IMR-90 (cell line): ENCODE measurements around the gene AGBL1. TPM values are rescaled to one million over a fixed set of nuclear protein-coding genes. Genes with fewer than 3 reads are reported as not detected.

ENCODE experiments used
- ATAC-seq: fragments of 200-7000 bp; cut with Tn5 transposase; 2 replicates; pipeline ENCODE4 v1.9.1; 2020; ENCODE audit warnings: low read depth, mild to moderate bottlenecking, moderate library complexity
- BruUV-seq: library from RNA; stranded (reverse); fragments of 400-500 nt; replicated peaks from 2 replicates; lab custom pipeline; 2021; lab: Mats Ljungman, UMichigan
- CTCF ChIA-PET: fragments of 300-600 bp; formaldehyde crosslinking; extraction: SDS; loops from one replicate; lab custom pipeline; 2021; ENCODE audit warnings: antibody characterized with exemption; lab: Yijun Ruan, JAX
- POLR2A ChIA-PET: fragments of 300-600 bp; sonication (Branson Sonifier 250); formaldehyde crosslinking; loops from one replicate; lab custom pipeline; 2022; ENCODE audit warnings: antibody characterized with exemption; ENCODE audit not compliant: unreplicated experiment; lab: Charles Lee
- DNase-seq: peaks from one replicate; pipeline ENCODE4 v3.0.0; 2013
- H2AFZ ChIP-seq: replicated peaks from 2 replicates; pipeline ENCODE3; 2013; ENCODE audit warnings: low read length, mild to moderate bottlenecking; ENCODE audit not compliant: poor library complexity
- H2AK5ac ChIP-seq: 2 replicates; pipeline ENCODE4 v1.6.1; 2013; ENCODE audit warnings: low read depth, low read length, inconsistent platforms
- H2AK9ac ChIP-seq: replicated peaks from 2 replicates; pipeline ENCODE3; 2013; ENCODE audit warnings: mild to moderate bottlenecking, low read depth, low read length, moderate library complexity; ENCODE audit not compliant: poor library complexity
- H2BK120ac ChIP-seq: 2 replicates; pipeline ENCODE4 v1.6.1; 2013; ENCODE audit warnings: low read depth, low read length, inconsistent platforms
- H2BK15ac ChIP-seq: 3 replicates; pipeline ENCODE4 v1.6.1; 2013; ENCODE audit warnings: low read depth, low read length, inconsistent platforms
- H2BK20ac ChIP-seq: 2 replicates; pipeline ENCODE4 v1.6.1; 2013; ENCODE audit warnings: low read depth, mild to moderate bottlenecking, inconsistent platforms, low read length, moderate library complexity
- H2BK5ac ChIP-seq: 2 replicates; pipeline ENCODE4 v1.6.1; 2013; ENCODE audit warnings: mild to moderate bottlenecking, low read depth, low read length, inconsistent platforms; ENCODE audit not compliant: poor library complexity, severe bottlenecking
- H3K14ac ChIP-seq: replicated peaks from 2 replicates; pipeline ENCODE4 v1.6.1; 2013; ENCODE audit warnings: low read depth, low read length, inconsistent platforms
- H3K18ac ChIP-seq: 2 replicates; pipeline ENCODE4 v1.6.1; 2013; ENCODE audit warnings: low read depth, low read length, control low read depth
- H3K23ac ChIP-seq: 2 replicates; pipeline ENCODE4 v1.6.1; 2013; ENCODE audit warnings: low read depth, low read length, inconsistent platforms
- H3K27ac ChIP-seq: 2 replicates; pipeline ENCODE4 v1.5.1; 2013; ENCODE audit warnings: mild to moderate bottlenecking, control low read depth, low read length; ENCODE audit not compliant: insufficient read depth
- H3K27me3 ChIP-seq: 2 replicates; pipeline ENCODE4 v1.6.1; 2013; ENCODE audit warnings: low read length; ENCODE audit not compliant: control insufficient read depth, insufficient read depth
- H3K36me3 ChIP-seq: 2 replicates; pipeline ENCODE4 v1.6.1; 2013; ENCODE audit warnings: low read length, mixed read lengths; ENCODE audit not compliant: control insufficient read depth, insufficient read depth
- H3K4ac ChIP-seq: 2 replicates; pipeline ENCODE4 v1.6.1; 2013; ENCODE audit warnings: low read depth, low read length, inconsistent platforms
- H3K4me1 ChIP-seq: 2 replicates; pipeline ENCODE4 v1.6.1; 2013; ENCODE audit warnings: low read length, mixed read lengths; ENCODE audit not compliant: control insufficient read depth, insufficient read depth
- H3K4me2 ChIP-seq: 2 replicates; pipeline ENCODE4 v1.6.1; 2013; ENCODE audit warnings: low read depth, mild to moderate bottlenecking, control low read depth, low read length, moderate library complexity
- H3K4me3 ChIP-seq: 2 replicates; pipeline ENCODE4 v1.5.1; 2013; ENCODE audit warnings: low read depth, mild to moderate bottlenecking, control low read depth, low read length, moderate library complexity; ENCODE audit not compliant: insufficient read depth
- H3K56ac ChIP-seq: 2 replicates; pipeline ENCODE4 v1.6.1; 2013; ENCODE audit warnings: low read length, inconsistent platforms; ENCODE audit not compliant: insufficient read depth; ENCODE audit errors: extremely low read depth
- H3K79me1 ChIP-seq, 2 experiments: 2 replicates each; pipeline ENCODE4 v1.6.1; 2013; ENCODE audit warnings: low read length in 2 of 2, inconsistent platforms in 1 of 2, low read depth in 1 of 2
- H3K9ac ChIP-seq: 2 replicates; pipeline ENCODE4 v1.6.1; 2013; ENCODE audit warnings: low read depth, low read length, control low read depth
- H3K9me1 ChIP-seq: 2 replicates; pipeline ENCODE4 v1.6.1; 2013; ENCODE audit warnings: low read length, inconsistent platforms; ENCODE audit not compliant: insufficient read depth
- H3K9me3 ChIP-seq: 2 replicates; pipeline ENCODE4 v1.6.1; 2013; ENCODE audit warnings: low read length; ENCODE audit not compliant: control insufficient read depth, insufficient read depth
- H4K20me1 ChIP-seq: 2 replicates; pipeline ENCODE4 v1.6.1; 2013; ENCODE audit warnings: low read length, inconsistent platforms; ENCODE audit not compliant: insufficient read depth
- H4K5ac ChIP-seq: 2 replicates; pipeline ENCODE4 v1.6.1; 2013; ENCODE audit warnings: mild to moderate bottlenecking, low read depth, low read length, control low read depth
- H4K8ac ChIP-seq, 2 experiments: 2 replicates each; pipeline ENCODE4 v1.6.1; 2013; ENCODE audit warnings: low read depth in 2 of 2, low read length in 2 of 2, control low read depth in 1 of 2, inconsistent platforms in 1 of 2
- H4K91ac ChIP-seq: 2 replicates; pipeline ENCODE4 v1.6.1; 2013; ENCODE audit warnings: low read depth, low read length, inconsistent platforms; ENCODE audit not compliant: insufficient read depth
- BHLHE40 ChIP-seq: fragments of 150-350 bp; IDR thresholded peaks from 2 replicates; pipeline ENCODE4 v1.6.1; 2016; ENCODE audit warnings: mild to moderate bottlenecking, low read depth, low read length
- CEBPB ChIP-seq: IDR thresholded peaks from 2 replicates; pipeline ENCODE4 v1.6.1; 2012; ENCODE audit warnings: low read depth, low read length, improper control_type of control experiment
- CHD1 ChIP-seq: IDR thresholded peaks from 2 replicates; pipeline ENCODE4 v1.6.1; 2012; ENCODE audit warnings: low read depth, low read length, improper control_type of control experiment
- FOS ChIP-seq: fragments of 150-350 bp; IDR thresholded peaks from 2 replicates; pipeline ENCODE4 v1.6.1; 2016; ENCODE audit warnings: low read depth, low read length
- MAFK ChIP-seq: IDR thresholded peaks from 2 replicates; pipeline ENCODE4 v1.6.1; 2012; ENCODE audit warnings: low read depth, low read length, improper control_type of control experiment
- MAZ ChIP-seq: IDR thresholded peaks from 2 replicates; pipeline ENCODE4 v1.6.1; 2012; ENCODE audit warnings: low read depth, mild to moderate bottlenecking, low read length, improper control_type of control experiment, moderate library complexity, borderline replicate concordance
- MXI1 ChIP-seq: IDR thresholded peaks from 2 replicates; pipeline ENCODE4 v1.6.1; 2012; ENCODE audit warnings: low read depth, mild to moderate bottlenecking, low read length, moderate library complexity, borderline replicate concordance
- NFE2L2 ChIP-seq: fragments of 150-350 bp; IDR thresholded peaks from 2 replicates; pipeline ENCODE4 v1.6.1; 2016; ENCODE audit warnings: low read depth, mild to moderate bottlenecking, low read length
- POLR2A ChIP-seq: IDR thresholded peaks from 2 replicates; pipeline ENCODE4 v1.6.1; 2012; ENCODE audit warnings: mild to moderate bottlenecking, low read depth, low read length
- RAD21 ChIP-seq: IDR thresholded peaks from 2 replicates; pipeline ENCODE4 v1.6.1; 2012; ENCODE audit warnings: low read length, improper control_type of control experiment
- RCOR1 ChIP-seq: IDR thresholded peaks from 2 replicates; pipeline ENCODE4 v1.6.1; 2012; ENCODE audit warnings: mild to moderate bottlenecking, low read length, improper control_type of control experiment; ENCODE audit not compliant: insufficient replicate concordance
- RFX5 ChIP-seq: IDR thresholded peaks from 2 replicates; pipeline ENCODE4 v1.8.0; 2012; ENCODE audit warnings: low read depth, mild to moderate bottlenecking, low read length, moderate library complexity
- SMC3 ChIP-seq: fragments of 150-350 bp; IDR thresholded peaks from 2 replicates; pipeline ENCODE4 v1.6.1; 2016; ENCODE audit warnings: low read depth, mild to moderate bottlenecking, antibody characterized with exemption, low read length, moderate library complexity
- WGBS, 2 experiments: methylation state at CpG; one replicate each; pipeline versions ENCODE4 v1.1.5 to v1.1.7; 2013; ENCODE audit warnings: missing lambda C conversion rate in 2 of 2; ENCODE audit not compliant: insufficient read length in 1 of 2; ENCODE audit errors: extremely low coverage in 2 of 2; 5-methylcytosine and 5-hydroxymethylcytosine counted together
- dilution Hi-C: fragments of 300-500 bp; cut with HindIII; formaldehyde crosslinking; loops from one replicate; pipeline ENCODE4 v1.14.3; 2018; ENCODE audit warnings: low sequenced_read_pairs; ENCODE audit not compliant: unreplicated experiment
- in situ Hi-C: fragments of 300-500 bp; cut with MboI; formaldehyde crosslinking; loops from 3 replicates; pipeline ENCODE4 v1.14.3; 2019; ENCODE audit warnings: low sequenced_read_pairs, inconsistent platforms, mixed read lengths
- intact Hi-C: fragments of 100-400 bp; cut with micrococcal nuclease; formaldehyde crosslinking; loops from 2 replicates; pipeline ENCODE4 v1.10.0; 2022
- polyA plus RNA-seq, 3 experiments: library from polyadenylated mRNA; depleted of rRNA; stranded (reverse); fragments of >200 nt; gene quantifications; 2 replicates each; pipeline ENCODE4 v1.2.3, GENCODE V29; 2012; ENCODE audit warnings: low replicate concordance in 1 of 3
- total RNA-seq: library from RNA; depleted of rRNA; stranded (reverse); fragments of >200 nt; gene quantifications from 2 replicates; pipeline ENCODE4 v1.2.3, GENCODE V29; 2012
- TF ChIP-seq, protein P1 (sequence below): fragments of 150-350 bp; IDR thresholded peaks from 2 replicates; pipeline ENCODE4 v1.6.1; 2016; ENCODE audit warnings: low read depth, mild to moderate bottlenecking, low read length, moderate library complexity, borderline replicate concordance
- TF ChIP-seq, protein P2 (sequence below): fragments of 150-350 bp; IDR thresholded peaks from 2 replicates; pipeline ENCODE4 v1.6.1; 2017; ENCODE audit warnings: mild to moderate bottlenecking, antibody characterized with exemption, low read length, low read depth
- TF ChIP-seq, protein P3 (sequence below): conservative IDR thresholded peaks from 2 replicates; pipeline ENCODE4 v1.5.1; 2012; ENCODE audit warnings: mild to moderate bottlenecking, low read depth, low read length, improper control_type of control experiment

The AGBL1 gene
- total and polyA plus RNA-seq, 2 of the 4 experiments (the other 2 are of a cell fraction), result not detected

DNA sequence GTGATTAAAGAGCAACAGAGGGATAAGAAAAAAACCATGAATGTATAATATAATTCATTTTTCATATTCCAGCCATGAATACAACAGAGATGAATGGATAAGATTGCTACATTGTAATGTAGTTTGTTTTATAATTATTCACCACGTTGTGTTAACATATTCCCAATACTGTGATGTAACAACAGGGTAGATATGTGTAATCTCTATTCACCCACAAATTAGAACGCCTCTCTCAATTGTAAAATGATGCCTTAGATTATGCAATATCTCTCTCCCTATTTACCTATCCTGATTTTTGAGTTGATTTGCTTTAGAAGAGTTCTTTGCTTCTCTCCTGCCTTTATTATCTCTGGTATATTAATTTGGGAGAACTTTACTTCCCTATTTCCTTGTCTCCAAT lies 193.6 kb downstream of the AGBL1 start:
- H3K27me3 ChIP-seq, result no peaks in the 10 kb centered on the region
- ChIA-PET CTCF (no interaction called here), POLR2A (no interaction called here)
- H2BK5ac ChIP-seq, result no peak overlapping the region
- no peak overlapping the region for H2AFZ ChIP-seq
- no peak overlapping the region for H3K4me2 ChIP-seq
- intact Hi-C loops, result no loop called here
- H2BK120ac ChIP-seq, result no peak overlapping the region
- peaks cover 12% of the 10 kb centered on the region for H3K9me3 ChIP-seq
- no peaks in the 10 kb centered on the region for H4K20me1 ChIP-seq
- dilution Hi-C loops, result no loop called here
- H3K4me1 ChIP-seq, result no peaks in the 10 kb centered on the region
- no peak overlapping the region for H3K4me3 ChIP-seq
- no peak overlapping the region for H4K8ac ChIP-seq
- no peak overlapping the region for H3K23ac ChIP-seq
- no peak overlapping the region for H4K5ac ChIP-seq
- H3K4ac ChIP-seq, result no peak overlapping the region
- DNase-seq, result no peak
- ATAC-seq, result no peak
- no peak overlapping the region for H3K56ac ChIP-seq
- no peak overlapping the region for H3K14ac ChIP-seq
- no peak overlapping the region for H3K9ac ChIP-seq
- no peak overlapping the region for H3K27ac ChIP-seq
- TF ChIP-seq RCOR1, result no peak
- no peak for TF ChIP-seq NFE2L2
- no peak for TF ChIP-seq MAFK
- TF ChIP-seq RAD21, result no peak
- no peak for TF ChIP-seq MAZ
- TF ChIP-seq BHLHE40, result no peak
- TF ChIP-seq POLR2A, result no peak
- TF ChIP-seq, protein P1, sequence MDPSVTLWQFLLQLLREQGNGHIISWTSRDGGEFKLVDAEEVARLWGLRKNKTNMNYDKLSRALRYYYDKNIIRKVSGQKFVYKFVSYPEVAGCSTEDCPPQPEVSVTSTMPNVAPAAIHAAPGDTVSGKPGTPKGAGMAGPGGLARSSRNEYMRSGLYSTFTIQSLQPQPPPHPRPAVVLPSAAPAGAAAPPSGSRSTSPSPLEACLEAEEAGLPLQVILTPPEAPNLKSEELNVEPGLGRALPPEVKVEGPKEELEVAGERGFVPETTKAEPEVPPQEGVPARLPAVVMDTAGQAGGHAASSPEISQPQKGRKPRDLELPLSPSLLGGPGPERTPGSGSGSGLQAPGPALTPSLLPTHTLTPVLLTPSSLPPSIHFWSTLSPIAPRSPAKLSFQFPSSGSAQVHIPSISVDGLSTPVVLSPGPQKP, result no peak
- no peak for TF ChIP-seq CHD1
- TF ChIP-seq SMC3, result no peak
- TF ChIP-seq, protein P2, sequence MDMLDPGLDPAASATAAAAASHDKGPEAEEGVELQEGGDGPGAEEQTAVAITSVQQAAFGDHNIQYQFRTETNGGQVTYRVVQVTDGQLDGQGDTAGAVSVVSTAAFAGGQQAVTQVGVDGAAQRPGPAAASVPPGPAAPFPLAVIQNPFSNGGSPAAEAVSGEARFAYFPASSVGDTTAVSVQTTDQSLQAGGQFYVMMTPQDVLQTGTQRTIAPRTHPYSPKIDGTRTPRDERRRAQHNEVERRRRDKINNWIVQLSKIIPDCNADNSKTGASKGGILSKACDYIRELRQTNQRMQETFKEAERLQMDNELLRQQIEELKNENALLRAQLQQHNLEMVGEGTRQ, result no peak
- no peak for TF ChIP-seq RFX5
- no peak for TF ChIP-seq CEBPB
- TF ChIP-seq, protein P3, sequence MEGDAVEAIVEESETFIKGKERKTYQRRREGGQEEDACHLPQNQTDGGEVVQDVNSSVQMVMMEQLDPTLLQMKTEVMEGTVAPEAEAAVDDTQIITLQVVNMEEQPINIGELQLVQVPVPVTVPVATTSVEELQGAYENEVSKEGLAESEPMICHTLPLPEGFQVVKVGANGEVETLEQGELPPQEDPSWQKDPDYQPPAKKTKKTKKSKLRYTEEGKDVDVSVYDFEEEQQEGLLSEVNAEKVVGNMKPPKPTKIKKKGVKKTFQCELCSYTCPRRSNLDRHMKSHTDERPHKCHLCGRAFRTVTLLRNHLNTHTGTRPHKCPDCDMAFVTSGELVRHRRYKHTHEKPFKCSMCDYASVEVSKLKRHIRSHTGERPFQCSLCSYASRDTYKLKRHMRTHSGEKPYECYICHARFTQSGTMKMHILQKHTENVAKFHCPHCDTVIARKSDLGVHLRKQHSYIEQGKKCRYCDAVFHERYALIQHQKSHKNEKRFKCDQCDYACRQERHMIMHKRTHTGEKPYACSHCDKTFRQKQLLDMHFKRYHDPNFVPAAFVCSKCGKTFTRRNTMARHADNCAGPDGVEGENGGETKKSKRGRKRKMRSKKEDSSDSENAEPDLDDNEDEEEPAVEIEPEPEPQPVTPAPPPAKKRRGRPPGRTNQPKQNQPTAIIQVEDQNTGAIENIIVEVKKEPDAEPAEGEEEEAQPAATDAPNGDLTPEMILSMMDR, result no peak
- TF ChIP-seq FOS, result no peak
- TF ChIP-seq MXI1, result no peak
- H2AK9ac ChIP-seq, result no peak overlapping the region
- H4K91ac ChIP-seq, result no peak overlapping the region
- in situ Hi-C loops, result no loop called here
- no TSS peak for BruUV-seq
- H2BK15ac ChIP-seq, result no peak overlapping the region
- H3K18ac ChIP-seq, result no peak overlapping the region
- H2AK5ac ChIP-seq, result no peak overlapping the region
- no peak overlapping the region for H2BK20ac ChIP-seq
- H3K79me1 ChIP-seq, result no peaks in the 10 kb centered on the region
- H3K36me3 ChIP-seq, result no peaks in the 10 kb centered on the region
- no peaks in the 10 kb centered on the region for H3K9me1 ChIP-seq
- no CpG with 5 or more reads among the region's 2 CpGs for WGBS, 2 experiments
